GM23338 (cell line): ENCODE results near the gene TMEM125. TPM values are rescaled to one million over a fixed set of nuclear protein-coding genes. Genes with fewer than 3 reads are reported as not detected.

Experiments
- ATAC-seq: fragments of 200-7000 bp; cut with Tn5 transposase; 3 replicates; pipeline ENCODE4 v1.9.1; 2020
- DNase-seq: peaks from one replicate; pipeline ENCODE4 v3.0.0-alpha.2; 2015; ENCODE audit warnings: low spot score
- H2AFZ ChIP-seq: fragments of 200-600 bp; sonication (generic); 2 replicates; pipeline ENCODE4 v1.8.0; 2016; ENCODE audit warnings: antibody characterized with exemption, mild to moderate bottlenecking, moderate library complexity
- H3F3A ChIP-seq: fragments of 200-600 bp; sonication (generic); replicated peaks from 2 replicates; pipeline ENCODE4 v1.8.0; 2017; ENCODE audit warnings: antibody characterized with exemption, mixed run types, low read depth
- H3K27ac ChIP-seq: fragments of 200-600 bp; sonication (generic); 2 replicates; pipeline ENCODE4 v1.6.1; 2016; ENCODE audit warnings: low read depth
- H3K27me3 ChIP-seq: fragments of 200-600 bp; sonication (generic); 2 replicates; pipeline ENCODE4 v1.8.0; 2016; ENCODE audit warnings: mild to moderate bottlenecking, mixed run types, moderate library complexity; ENCODE audit not compliant: insufficient read depth
- H3K36me3 ChIP-seq: fragments of 200-600 bp; sonication (generic); 2 replicates; pipeline ENCODE4 v1.8.0; 2016; ENCODE audit warnings: mild to moderate bottlenecking; ENCODE audit not compliant: insufficient read depth
- H3K4me1 ChIP-seq: fragments of 200-600 bp; sonication (generic); 2 replicates; pipeline ENCODE4 v1.8.0; 2016; ENCODE audit warnings: mild to moderate bottlenecking, moderate library complexity; ENCODE audit not compliant: insufficient read depth
- H3K4me2 ChIP-seq: fragments of 200-600 bp; sonication (generic); 2 replicates; pipeline ENCODE4 v1.7.1; 2017; ENCODE audit warnings: mixed run types
- H3K4me3 ChIP-seq: fragments of 200-600 bp; sonication (generic); 2 replicates; pipeline ENCODE4 v1.6.1; 2016; ENCODE audit warnings: mixed run types
- H3K79me2 ChIP-seq: fragments of 200-600 bp; sonication (generic); replicated peaks from 2 replicates; pipeline ENCODE4 v1.8.0; 2017; ENCODE audit warnings: mild to moderate bottlenecking; ENCODE audit not compliant: insufficient read depth
- H3K9me2 ChIP-seq: fragments of 200-600 bp; sonication (generic); 2 replicates; pipeline ENCODE4 v1.8.0; 2017; ENCODE audit not compliant: insufficient read depth
- H4K20me1 ChIP-seq: fragments of 200-600 bp; sonication (generic); replicated peaks from 2 replicates; pipeline ENCODE4 v1.8.0; 2017; ENCODE audit warnings: mild to moderate bottlenecking; ENCODE audit not compliant: insufficient read depth
- H3K27ac Mint-ChIP-seq: 2 replicates; pipeline ENCODE4 v1.8.0; 2020; ENCODE audit warnings: inconsistent platforms, mild to moderate bottlenecking, moderate library complexity, mixed read lengths
- H3K27me3 Mint-ChIP-seq: 3 replicates; pipeline ENCODE4 v1.8.0; 2022; ENCODE audit warnings: low read depth, mild to moderate bottlenecking, moderate library complexity, mixed read lengths, inconsistent platforms; ENCODE audit not compliant: insufficient read depth, poor library complexity
- H3K36me3 Mint-ChIP-seq: 3 replicates; pipeline ENCODE4 v1.8.0; 2021; ENCODE audit warnings: low read depth, mild to moderate bottlenecking, inconsistent platforms, moderate library complexity, mixed read lengths
- H3K4me1 Mint-ChIP-seq: 3 replicates; pipeline ENCODE4 v1.8.0; 2020; ENCODE audit warnings: mild to moderate bottlenecking, inconsistent platforms, mixed read lengths
- H3K4me3 Mint-ChIP-seq: 3 replicates; pipeline ENCODE4 v1.8.0; 2021; ENCODE audit warnings: moderate library complexity, mild to moderate bottlenecking, inconsistent platforms, mixed read lengths
- H3K9me3 Mint-ChIP-seq: 3 replicates; pipeline ENCODE4 v1.8.0; 2020; ENCODE audit warnings: moderate library complexity, mild to moderate bottlenecking, inconsistent platforms, mixed read lengths
- EZH2 ChIP-seq: fragments of 200-600 bp; sonication (generic); IDR thresholded peaks from one replicate; pipeline ENCODE4 v1.8.0; 2017; ENCODE audit warnings: antibody characterized with exemption, mild to moderate bottlenecking, low read depth; ENCODE audit not compliant: unreplicated experiment
- EZH2phosphoT487 ChIP-seq: fragments of 200-600 bp; sonication (generic); IDR thresholded peaks from one replicate; pipeline ENCODE4 v1.8.1; 2018; ENCODE audit warnings: antibody characterized with exemption; ENCODE audit not compliant: unreplicated experiment
- NANOG ChIP-seq: IDR thresholded peaks from 2 replicates; pipeline ENCODE4 v1.6.1; 2016; ENCODE audit warnings: antibody characterized with exemption, borderline replicate concordance
- POLR2AphosphoS5 ChIP-seq: IDR thresholded peaks from 2 replicates; pipeline ENCODE4 v1.6.1; 2016; ENCODE audit warnings: antibody characterized with exemption, low read depth
- polyA plus RNA-seq: library from polyadenylated mRNA; unstranded; fragments of >200 nt; fragmentation: Nextera tagmentation; extraction: Ambion mirVana; gene quantifications from 2 replicates; pipeline ENCODE4 v1.2.1, GENCODE V29; 2016
- total RNA-seq: library from RNA; depleted of rRNA; stranded (reverse); fragments of >200 nt; shearing (Covaris generic); gene quantifications from 2 replicates; pipeline ENCODE4 v1.2.3, GENCODE V29; 2014
- TF ChIP-seq, protein P1 (sequence below): fragments of 250-450 bp; sonication (Bioruptor Pico); IDR thresholded peaks from 2 replicates; pipeline ENCODE4 v1.5.0; 2020; ENCODE audit warnings: mild to moderate bottlenecking, moderate library complexity
- TF ChIP-seq, protein P2 (sequence below): IDR thresholded peaks from 2 replicates; pipeline ENCODE4 v1.6.1; 2016; ENCODE audit warnings: antibody characterized with exemption

TMEM125 gene
- total and polyA plus RNA-seq, 2 experiments from 2014 or later = 16.8 to 39.3 TPM

GRCh38 chr1:43299101-43299500 lies 29.3 kb downstream of the TMEM125 start:
- ATAC-seq = no peak

More at GRCh38 chr1:43299101-43299500, 29.3 kb downstream of the TMEM125 start:
- Histone ChIP-seq H3K27ac (no peak overlapping the region), H3K79me2 (no peaks in the 10 kb centered on the region), H3K36me3 (no peaks in the 10 kb centered on the region), H4K20me1 (no peaks in the 10 kb centered on the region), H3K4me2 (no peak overlapping the region), H3K27me3 (no peaks in the 10 kb centered on the region), H3K9me2 (no peaks in the 10 kb centered on the region), H3F3A (no peaks in the 10 kb centered on the region), H2AFZ (peak overlapping the region; percentile 90), H3K4me3 (no peak overlapping the region), H3K4me1 (peaks cover 36% of the 10 kb centered on the region)
- H3K36me3 Mint-ChIP-seq = no peaks in the 10 kb centered on the region
- peaks cover 8% of the 10 kb centered on the region for H3K27me3 Mint-ChIP-seq
- DNase-seq = no peak
- H3K27ac Mint-ChIP-seq = no peak overlapping the region
- peaks cover 47% of the 10 kb centered on the region for H3K4me1 Mint-ChIP-seq
- no peaks in the 10 kb centered on the region for H3K9me3 Mint-ChIP-seq
- TF ChIP-seq, protein P1, sequence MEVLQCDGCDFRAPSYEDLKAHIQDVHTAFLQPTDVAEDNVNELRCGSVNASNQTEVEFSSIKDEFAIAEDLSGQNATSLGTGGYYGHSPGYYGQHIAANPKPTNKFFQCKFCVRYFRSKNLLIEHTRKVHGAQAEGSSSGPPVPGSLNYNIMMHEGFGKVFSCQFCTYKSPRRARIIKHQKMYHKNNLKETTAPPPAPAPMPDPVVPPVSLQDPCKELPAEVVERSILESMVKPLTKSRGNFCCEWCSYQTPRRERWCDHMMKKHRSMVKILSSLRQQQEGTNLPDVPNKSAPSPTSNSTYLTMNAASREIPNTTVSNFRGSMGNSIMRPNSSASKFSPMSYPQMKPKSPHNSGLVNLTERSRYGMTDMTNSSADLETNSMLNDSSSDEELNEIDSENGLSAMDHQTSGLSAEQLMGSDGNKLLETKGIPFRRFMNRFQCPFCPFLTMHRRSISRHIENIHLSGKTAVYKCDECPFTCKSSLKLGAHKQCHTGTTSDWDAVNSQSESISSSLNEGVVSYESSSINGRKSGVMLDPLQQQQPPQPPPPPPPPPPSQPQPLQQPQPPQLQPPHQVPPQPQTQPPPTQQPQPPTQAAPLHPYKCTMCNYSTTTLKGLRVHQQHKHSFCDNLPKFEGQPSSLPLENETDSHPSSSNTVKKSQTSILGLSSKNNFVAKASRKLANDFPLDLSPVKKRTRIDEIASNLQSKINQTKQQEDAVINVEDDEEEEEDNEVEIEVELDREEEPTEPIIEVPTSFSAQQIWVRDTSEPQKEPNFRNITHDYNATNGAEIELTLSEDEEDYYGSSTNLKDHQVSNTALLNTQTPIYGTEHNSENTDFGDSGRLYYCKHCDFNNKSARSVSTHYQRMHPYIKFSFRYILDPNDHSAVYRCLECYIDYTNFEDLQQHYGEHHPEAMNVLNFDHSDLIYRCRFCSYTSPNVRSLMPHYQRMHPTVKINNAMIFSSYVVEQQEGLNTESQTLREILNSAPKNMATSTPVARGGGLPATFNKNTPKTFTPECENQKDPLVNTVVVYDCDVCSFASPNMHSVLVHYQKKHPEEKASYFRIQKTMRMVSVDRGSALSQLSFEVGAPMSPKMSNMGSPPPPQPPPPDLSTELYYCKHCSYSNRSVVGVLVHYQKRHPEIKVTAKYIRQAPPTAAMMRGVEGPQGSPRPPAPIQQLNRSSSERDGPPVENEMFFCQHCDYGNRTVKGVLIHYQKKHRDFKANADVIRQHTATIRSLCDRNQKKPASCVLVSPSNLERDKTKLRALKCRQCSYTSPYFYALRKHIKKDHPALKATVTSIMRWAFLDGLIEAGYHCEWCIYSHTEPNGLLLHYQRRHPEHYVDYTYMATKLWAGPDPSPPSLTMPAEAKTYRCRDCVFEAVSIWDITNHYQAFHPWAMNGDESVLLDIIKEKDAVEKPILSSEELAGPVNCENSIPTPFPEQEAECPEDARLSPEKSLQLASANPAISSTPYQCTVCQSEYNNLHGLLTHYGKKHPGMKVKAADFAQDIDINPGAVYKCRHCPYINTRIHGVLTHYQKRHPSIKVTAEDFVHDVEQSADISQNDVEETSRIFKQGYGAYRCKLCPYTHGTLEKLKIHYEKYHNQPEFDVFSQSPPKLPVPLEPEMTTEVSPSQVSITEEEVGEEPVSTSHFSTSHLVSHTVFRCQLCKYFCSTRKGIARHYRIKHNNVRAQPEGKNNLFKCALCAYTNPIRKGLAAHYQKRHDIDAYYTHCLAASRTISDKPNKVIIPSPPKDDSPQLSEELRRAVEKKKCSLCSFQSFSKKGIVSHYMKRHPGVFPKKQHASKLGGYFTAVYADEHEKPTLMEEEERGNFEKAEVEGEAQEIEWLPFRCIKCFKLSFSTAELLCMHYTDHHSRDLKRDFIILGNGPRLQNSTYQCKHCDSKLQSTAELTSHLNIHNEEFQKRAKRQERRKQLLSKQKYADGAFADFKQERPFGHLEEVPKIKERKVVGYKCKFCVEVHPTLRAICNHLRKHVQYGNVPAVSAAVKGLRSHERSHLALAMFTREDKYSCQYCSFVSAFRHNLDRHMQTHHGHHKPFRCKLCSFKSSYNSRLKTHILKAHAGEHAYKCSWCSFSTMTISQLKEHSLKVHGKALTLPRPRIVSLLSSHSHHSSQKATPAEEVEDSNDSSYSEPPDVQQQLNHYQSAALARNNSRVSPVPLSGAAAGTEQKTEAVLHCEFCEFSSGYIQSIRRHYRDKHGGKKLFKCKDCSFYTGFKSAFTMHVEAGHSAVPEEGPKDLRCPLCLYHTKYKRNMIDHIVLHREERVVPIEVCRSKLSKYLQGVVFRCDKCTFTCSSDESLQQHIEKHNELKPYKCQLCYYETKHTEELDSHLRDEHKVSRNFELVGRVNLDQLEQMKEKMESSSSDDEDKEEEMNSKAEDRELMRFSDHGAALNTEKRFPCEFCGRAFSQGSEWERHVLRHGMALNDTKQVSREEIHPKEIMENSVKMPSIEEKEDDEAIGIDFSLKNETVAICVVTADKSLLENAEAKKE = no peak
- TF ChIP-seq EZH2phosphoT487 (no peak), POLR2AphosphoS5 (no peak), NANOG (no peak), EZH2 (no peak)
- TF ChIP-seq, protein P2, sequence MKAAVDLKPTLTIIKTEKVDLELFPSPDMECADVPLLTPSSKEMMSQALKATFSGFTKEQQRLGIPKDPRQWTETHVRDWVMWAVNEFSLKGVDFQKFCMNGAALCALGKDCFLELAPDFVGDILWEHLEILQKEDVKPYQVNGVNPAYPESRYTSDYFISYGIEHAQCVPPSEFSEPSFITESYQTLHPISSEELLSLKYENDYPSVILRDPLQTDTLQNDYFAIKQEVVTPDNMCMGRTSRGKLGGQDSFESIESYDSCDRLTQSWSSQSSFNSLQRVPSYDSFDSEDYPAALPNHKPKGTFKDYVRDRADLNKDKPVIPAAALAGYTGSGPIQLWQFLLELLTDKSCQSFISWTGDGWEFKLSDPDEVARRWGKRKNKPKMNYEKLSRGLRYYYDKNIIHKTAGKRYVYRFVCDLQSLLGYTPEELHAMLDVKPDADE = no peak
- no peak overlapping the region for H3K4me3 Mint-ChIP-seq
